Sigmoid colon (tissue), 7 donors: ENCODE results near the gene POLD1. TPM values are rescaled to one million over a fixed set of nuclear protein-coding genes. Genes with fewer than 3 reads are reported as not detected.
A peak's percentile ranks its signal among the peaks of the same experiment; 100 is the strongest.

ENCODE experiments used
- DNase-seq: peaks from one replicate; pipeline ENCODE4 v3.0.0-alpha.2; 2019
- H3K27ac ChIP-seq, 4 donors: fragments of 200-600 bp; sonication (generic); one replicate each; pipeline ENCODE4 v1.5.1; 2016 to 2019; ENCODE audit warnings: mild to moderate bottlenecking in 1 of 4
- H3K27me3 ChIP-seq, 3 donors: fragments of 200-600 bp; sonication (generic); one replicate each; pipeline ENCODE4 v1.5.1; 2019; ENCODE audit warnings: mild to moderate bottlenecking in 1 of 3
- H3K36me3 ChIP-seq, 4 donors: fragments of 200-600 bp; sonication (generic); one replicate each; pipeline ENCODE4 v1.5.1; 2016 to 2019
- H3K4me1 ChIP-seq, 4 donors: fragments of 200-600 bp; sonication (generic); one replicate each; pipeline ENCODE4 v1.5.1; 2017 to 2019
- H3K4me3 ChIP-seq, 4 donors: fragments of 200-600 bp; sonication (generic); one replicate each; pipeline ENCODE4 v1.5.1; 2017 to 2019; ENCODE audit warnings: mild to moderate bottlenecking in 2 of 4, moderate library complexity in 1 of 4
- H3K9me3 ChIP-seq, 4 donors: fragments of 200-600 bp in 3 of 4; sonication (generic) in 3 of 4; one replicate each; pipeline versions ENCODE4 v1.5.1 to v1.6.1; 2013 to 2019
- EP300 ChIP-seq, 4 donors: sonication (generic); formaldehyde crosslinking; IDR thresholded peaks; one replicate each; pipeline ENCODE4 v1.6.1; 2017; ENCODE audit warnings: antibody characterized with exemption in 4 of 4
- POLR2A ChIP-seq, 2 donors: fragments of 450-650 bp; IDR thresholded peaks; one replicate each; pipeline ENCODE4 v1.6.1; 2016; ENCODE audit warnings: antibody characterized with exemption in 2 of 2, mild to moderate bottlenecking in 2 of 2, moderate library complexity in 2 of 2
- POLR2AphosphoS5 ChIP-seq, 4 donors: sonication (generic); formaldehyde crosslinking; IDR thresholded peaks; one replicate each; pipeline ENCODE4 v1.6.1; 2017; ENCODE audit warnings: antibody characterized with exemption in 4 of 4
- WGBS, 2 donors: extraction: QIAGEN DNeasy Blood & Tissue Kit; methylation state at CpG; one replicate each; pipeline ENCODE4 v1.1.7; 2013; 5-methylcytosine and 5-hydroxymethylcytosine counted together
- intact Hi-C: fragments of 100-400 bp; cut with DNase I; formaldehyde crosslinking; loops from one replicate; pipeline ENCODE4 v1.15.1; 2023
- polyA plus RNA-seq, 3 donors: library from polyadenylated mRNA; stranded (reverse); fragments of 200-250 nt; gene quantifications; one replicate each; pipeline ENCODE4 v1.2.3, GENCODE V29; 2013
- total RNA-seq, 4 donors: library from RNA; depleted of rRNA; stranded (reverse); fragments of >200 nt; gene quantifications; one replicate each; pipeline ENCODE4 v1.1.0, GENCODE V29; 2016
- TF ChIP-seq, protein P1 (sequence below), 4 experiments: fragments of 450-650 bp in 3 of 4; fragments of 200-600 bp in 1 of 4; IDR thresholded peaks; one replicate each; pipeline ENCODE4 v1.5.1; 2016 to 2019; ENCODE audit warnings: antibody characterized with exemption in 4 of 4, mild to moderate bottlenecking in 3 of 4, moderate library complexity in 2 of 4
- donor health status: healthy with polysubstance abuse.
- donor health status: Bipolar disorder and iron deficiency.
- donor health status: healthy.

POLD1 gene
- total and polyA plus RNA-seq, 7 donors, result 9.6 to 44.2 (median 10.8) TPM

DNA sequence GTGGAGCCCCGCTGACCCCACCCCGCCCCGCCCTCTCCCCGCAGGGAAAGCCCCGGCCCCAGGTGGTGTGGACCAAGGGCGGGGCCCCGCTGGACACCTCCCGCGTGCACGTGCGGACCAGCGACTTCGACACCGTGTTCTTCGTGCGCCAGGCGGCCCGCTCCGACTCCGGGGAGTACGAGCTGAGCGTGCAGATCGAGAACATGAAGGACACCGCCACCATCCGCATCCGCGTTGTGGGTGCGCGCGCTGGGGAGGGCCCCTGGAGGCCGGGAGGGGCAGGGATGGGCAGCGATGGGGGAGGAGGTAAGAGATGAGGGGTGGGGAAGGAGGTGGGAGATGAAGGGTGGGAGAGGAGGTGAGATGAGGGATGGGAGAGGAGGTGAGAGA lies 74.9 kb downstream of the POLD1 start:
- 41 to 60% methylated on average over 32 of the region's 32 CpGs for WGBS, 2 donors
- intact Hi-C loops, result no loop called here
- H3K9me3 ChIP-seq, result no peaks in the 10 kb centered on the region
- peaks cover 4 to 50% (median 26%) of the 10 kb centered on the region in 3 donors for H3K27me3 ChIP-seq
- no peak overlapping the region for H3K27ac ChIP-seq
- H3K36me3 ChIP-seq, result no peaks in the 10 kb centered on the region
- no peaks in the 10 kb centered on the region for H3K4me1 ChIP-seq
- DNase-seq, result no peak
- H3K4me3 ChIP-seq, result no peak overlapping the region
- TF ChIP-seq POLR2AphosphoS5 (IDR thresholded peaks at IDR 0.05), result no peak
- no peak for TF ChIP-seq POLR2A (IDR thresholded peaks at IDR 0.05)
- TF ChIP-seq, protein P1, sequence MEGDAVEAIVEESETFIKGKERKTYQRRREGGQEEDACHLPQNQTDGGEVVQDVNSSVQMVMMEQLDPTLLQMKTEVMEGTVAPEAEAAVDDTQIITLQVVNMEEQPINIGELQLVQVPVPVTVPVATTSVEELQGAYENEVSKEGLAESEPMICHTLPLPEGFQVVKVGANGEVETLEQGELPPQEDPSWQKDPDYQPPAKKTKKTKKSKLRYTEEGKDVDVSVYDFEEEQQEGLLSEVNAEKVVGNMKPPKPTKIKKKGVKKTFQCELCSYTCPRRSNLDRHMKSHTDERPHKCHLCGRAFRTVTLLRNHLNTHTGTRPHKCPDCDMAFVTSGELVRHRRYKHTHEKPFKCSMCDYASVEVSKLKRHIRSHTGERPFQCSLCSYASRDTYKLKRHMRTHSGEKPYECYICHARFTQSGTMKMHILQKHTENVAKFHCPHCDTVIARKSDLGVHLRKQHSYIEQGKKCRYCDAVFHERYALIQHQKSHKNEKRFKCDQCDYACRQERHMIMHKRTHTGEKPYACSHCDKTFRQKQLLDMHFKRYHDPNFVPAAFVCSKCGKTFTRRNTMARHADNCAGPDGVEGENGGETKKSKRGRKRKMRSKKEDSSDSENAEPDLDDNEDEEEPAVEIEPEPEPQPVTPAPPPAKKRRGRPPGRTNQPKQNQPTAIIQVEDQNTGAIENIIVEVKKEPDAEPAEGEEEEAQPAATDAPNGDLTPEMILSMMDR (IDR thresholded peaks at IDR 0.05), result no peak
- no peak for TF ChIP-seq EP300 (IDR thresholded peaks at IDR 0.05)

DNA sequence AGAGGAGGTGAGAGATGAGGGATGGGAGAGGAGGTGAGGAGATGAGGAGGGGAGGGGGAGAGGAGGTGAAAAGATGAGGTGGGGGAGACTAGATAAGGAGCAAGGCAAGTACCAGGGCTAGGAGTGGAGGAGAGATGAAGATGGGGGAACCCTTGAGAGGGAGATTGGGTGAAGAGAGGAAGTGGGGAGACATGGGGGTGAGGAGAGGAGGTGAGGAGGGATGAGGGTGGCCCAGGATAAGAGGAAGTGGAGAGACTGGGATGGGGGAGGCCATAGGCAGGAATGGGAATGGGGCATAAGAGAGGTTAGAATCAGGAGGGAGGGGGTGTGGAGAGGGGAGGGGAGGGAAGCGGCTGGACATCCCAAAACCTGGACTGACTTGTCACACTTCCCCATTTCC lies 75.5 kb downstream of the POLD1 start:
- H3K4me3 ChIP-seq, result no peak overlapping the region
- 20 to 62% methylated on average over 1 of the region's 1 CpG for WGBS, 2 donors
- TF ChIP-seq POLR2A (IDR thresholded peaks at IDR 0.05), result no peak
- no peak for TF ChIP-seq POLR2AphosphoS5 (IDR thresholded peaks at IDR 0.05)
- TF ChIP-seq EP300 (IDR thresholded peaks at IDR 0.05), result no peak
- TF ChIP-seq, protein P1 (IDR thresholded peaks at IDR 0.05), result no peak
- intact Hi-C loops, result loop anchor here (2.0 kb wide), 1 partner anchor 91 kb away; no protein-coding TSS in a partner anchor
- no peaks in the 10 kb centered on the region for H3K36me3 ChIP-seq
- H3K4me1 ChIP-seq, result no peaks in the 10 kb centered on the region
- H3K27me3 ChIP-seq, result peaks cover 4 to 50% (median 26%) of the 10 kb centered on the region in 3 donors
- no peaks in the 10 kb centered on the region for H3K9me3 ChIP-seq
- no peak overlapping the region for H3K27ac ChIP-seq
- no peak for DNase-seq

DNA sequence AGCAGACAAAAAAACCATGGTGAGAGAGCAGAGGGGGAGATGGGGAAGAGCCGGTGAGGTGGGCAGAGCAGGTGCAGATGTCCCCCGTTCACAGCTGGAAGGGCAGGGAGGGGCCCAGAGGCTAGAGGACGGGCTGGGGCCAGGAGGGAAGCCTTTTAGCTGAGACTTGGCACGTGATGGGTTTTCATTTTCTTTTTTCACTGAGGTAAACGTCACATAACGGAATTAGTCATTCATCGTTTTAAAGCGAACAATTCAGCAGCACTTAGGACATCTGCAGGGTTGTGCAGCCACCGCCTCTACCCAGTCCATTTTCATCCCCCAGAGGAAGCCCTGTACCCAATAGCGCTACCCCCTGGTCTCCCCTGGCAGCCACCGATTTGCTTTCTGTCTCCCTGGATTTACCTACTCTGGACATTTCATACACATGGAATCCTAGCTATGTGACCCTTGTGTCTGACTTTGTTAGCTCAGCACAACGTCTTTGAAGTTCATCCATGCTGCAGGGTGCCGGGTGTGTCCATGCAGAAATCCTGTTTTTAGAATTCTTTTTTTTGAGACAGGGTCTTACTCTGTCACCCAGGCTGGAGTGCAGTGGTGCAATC lies 76.1 kb downstream of the POLD1 start:
- H3K9me3 ChIP-seq, result no peaks in the 10 kb centered on the region
- intact Hi-C loops, result loop anchor here (2.0 kb wide), 1 partner anchor 91 kb away; no protein-coding TSS in a partner anchor
- no peak overlapping the region for H3K4me3 ChIP-seq
- DNase-seq, result no peak
- 22 to 27% methylated on average over 13 of the region's 13 CpGs for WGBS, 2 donors
- H3K4me1 ChIP-seq, result no peaks in the 10 kb centered on the region
- no peak overlapping the region for H3K27ac ChIP-seq
- TF ChIP-seq POLR2A (IDR thresholded peaks at IDR 0.05) (no peak), EP300 (IDR thresholded peaks at IDR 0.05) (no peak), POLR2AphosphoS5 (IDR thresholded peaks at IDR 0.05) (no peak)
- TF ChIP-seq, protein P1 (IDR thresholded peaks at IDR 0.05), result no peak
- peaks cover 4 to 50% (median 26%) of the 10 kb centered on the region in 3 donors for H3K27me3 ChIP-seq
- no peaks in the 10 kb centered on the region for H3K36me3 ChIP-seq

DNA sequence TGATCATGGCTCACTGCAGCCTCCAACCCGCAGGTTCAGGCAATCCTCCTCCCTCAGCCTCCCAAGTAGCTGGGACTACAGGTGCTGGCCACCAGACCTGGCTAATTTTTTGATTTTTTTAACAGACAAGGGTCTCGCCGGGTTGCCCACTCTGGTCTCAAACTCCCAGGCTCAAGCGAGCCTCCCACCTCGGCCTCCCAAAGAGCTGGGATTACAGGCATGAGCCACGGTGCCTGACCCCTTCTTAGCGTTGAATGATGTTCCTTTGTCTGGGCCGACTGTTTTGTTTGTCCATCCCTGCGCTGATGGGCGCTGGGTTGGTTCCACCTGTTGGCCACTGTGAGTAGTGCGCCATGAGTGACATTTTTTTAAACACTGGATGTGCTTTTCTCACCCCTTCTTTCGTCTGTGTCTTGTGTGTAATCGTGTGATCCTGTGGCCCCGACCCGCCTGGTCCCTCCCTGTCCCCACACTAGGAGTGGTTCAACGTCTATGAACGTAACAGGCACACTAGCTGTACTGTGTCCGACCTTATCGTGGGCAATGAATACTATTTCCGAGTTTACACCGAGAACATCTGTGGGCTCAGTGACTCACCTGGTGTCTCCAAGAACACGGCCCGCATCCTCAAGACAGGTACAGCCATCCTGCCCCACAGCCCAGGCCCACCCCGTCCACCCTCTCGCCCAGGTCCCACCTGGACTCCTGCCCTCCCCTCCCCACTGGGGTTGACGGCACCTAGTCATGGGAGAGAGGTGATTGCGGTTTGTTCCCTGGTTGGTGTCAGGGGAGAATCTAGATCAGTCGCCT lies 77.1 kb downstream of the POLD1 start:
- TF ChIP-seq POLR2A (IDR thresholded peaks at IDR 0.05), result no peak
- TF ChIP-seq POLR2AphosphoS5 (IDR thresholded peaks at IDR 0.05), result no peak
- no peak for TF ChIP-seq EP300 (IDR thresholded peaks at IDR 0.05)
- TF ChIP-seq, protein P1 (IDR thresholded peaks at IDR 0.05), result peak; percentile 38 to 75 (median 71)
- no peak overlapping the region for H3K4me3 ChIP-seq
- H3K4me1 ChIP-seq, result no peaks in the 10 kb centered on the region
- H3K36me3 ChIP-seq, result no peaks in the 10 kb centered on the region
- 19 to 35% methylated on average over 28 of the region's 28 CpGs for WGBS, 2 donors
- H3K9me3 ChIP-seq, result no peaks in the 10 kb centered on the region
- no peak for DNase-seq
- H3K27ac ChIP-seq, result no peak overlapping the region
- intact Hi-C loops, result loop anchor here (2.0 kb wide), 1 partner anchor 92 kb away; no protein-coding TSS in a partner anchor
- peaks cover 4 to 50% (median 26%) of the 10 kb centered on the region in 3 donors for H3K27me3 ChIP-seq
